ENCODE measurements around the gene MCF2L. TPM values are rescaled to one million over a fixed set of nuclear protein-coding genes. Genes with fewer than 3 reads are reported as not detected.

MCF2L gene
- polyA plus RNA-seq, 3 donors, result 18.0 to 77.6 (median 53.4) TPM

- WGBS, 3 donors, result 65 to 75% (median 69%) methylated on average over 27 of the region's 27 CpGs
- H3K27ac ChIP-seq (ENCODE audit: low read depth, low read length), result no peak overlapping the region
Measured at GRCh38 chr13:113129480-113129879, 160.5 kb downstream of the MCF2L start.

- H3K27ac ChIP-seq (ENCODE audit: low read depth, low read length), result no peak overlapping the region
- WGBS, 3 donors, result 33 to 46% (median 39%) methylated on average over 56 to 60 of the region's 60 CpGs
Measured at GRCh38 chr13:113129921-113130750, 161.1 kb downstream of the MCF2L start.

GRCh38 chr13:113135281-113135760, 166.3 kb downstream of the MCF2L start:
- 85 to 90% (median 89%) methylated on average over 2 of the region's 2 CpGs for WGBS, 3 donors

GRCh38 chr13:113137691-113138298, 168.8 kb downstream of the MCF2L start:
- WGBS, 3 donors, result 72 to 89% (median 87%) methylated on average over 11 of the region's 11 CpGs
- no peak overlapping the region for H3K27ac ChIP-seq (ENCODE audit: low read depth, low read length)

More at GRCh38 chr13:113135281-113135760, 166.3 kb downstream of the MCF2L start:
- no peak overlapping the region for H3K27ac ChIP-seq (ENCODE audit: low read depth, low read length)

- WGBS, 3 donors, result 71 to 75% (median 72%) methylated on average over 16 of the region's 16 CpGs
- no peak overlapping the region for H3K27ac ChIP-seq (ENCODE audit: low read depth, low read length)
Measured at GRCh38 chr13:113138792-113139551, 170.0 kb downstream of the MCF2L start.

GRCh38 chr13:113139577-113139976, 170.6 kb downstream of the MCF2L start:
- no peak overlapping the region for H3K27ac ChIP-seq (ENCODE audit: low read depth, low read length)
- WGBS, 3 donors, result 81 to 88% (median 85%) methylated on average over 5 of the region's 5 CpGs

- 92 to 93% (median 93%) methylated on average over 26 of the region's 26 CpGs for WGBS, 3 donors
- no peak overlapping the region for H3K27ac ChIP-seq (ENCODE audit: low read depth, low read length)
Measured at GRCh38 chr13:113140677-113141600, 171.9 kb downstream of the MCF2L start.

GRCh38 chr13:113141601-113141970, 172.6 kb downstream of the MCF2L start:
- no peak overlapping the region for H3K27ac ChIP-seq (ENCODE audit: low read depth, low read length)
- 84 to 89% (median 86%) methylated on average over 14 to 18 of the region's 18 CpGs for WGBS, 3 donors

- no peak overlapping the region for H3K27ac ChIP-seq (ENCODE audit: low read depth, low read length)
- WGBS, 3 donors, result 68 to 84% (median 76%) methylated on average over 7 of the region's 7 CpGs
Measured at GRCh38 chr13:113142876-113143275, 173.9 kb downstream of the MCF2L start.

- whole genome bisulfite sequencing, 3 donors, result 87 to 89% (median 87%) methylated on average over 39 of the region's 39 CpGs
- H3K27ac ChIP-seq (ENCODE audit: low read depth, low read length), result no peak overlapping the region
Measured at GRCh38 chr13:113143466-113144254, 174.6 kb downstream of the MCF2L start.

- 86 to 88% (median 87%) methylated on average over 11 to 12 of the region's 12 CpGs for WGBS, 3 donors
- H3K27ac ChIP-seq (ENCODE audit: low read depth, low read length), result no peak overlapping the region
Measured at GRCh38 chr13:113144255-113144629, 175.2 kb downstream of the MCF2L start.

- 85 to 88% (median 86%) methylated on average over 12 of the region's 12 CpGs for WGBS, 3 donors
- H3K27ac ChIP-seq (ENCODE audit: low read depth, low read length), result no peak overlapping the region
Measured at GRCh38 chr13:113145496-113145895, 176.5 kb downstream of the MCF2L start.

- H3K27ac ChIP-seq (ENCODE audit: low read depth, low read length), result no peak overlapping the region
- WGBS, 3 donors, result 86 to 89% (median 87%) methylated on average over 15 of the region's 15 CpGs
Measured at GRCh38 chr13:113145911-113146598, 177.0 kb downstream of the MCF2L start.

- 82 to 83% (median 83%) methylated on average over 9 of the region's 9 CpGs for WGBS, 3 donors
- no peak overlapping the region for H3K27ac ChIP-seq (ENCODE audit: low read depth, low read length)
Measured at GRCh38 chr13:113146750-113147149, 177.7 kb downstream of the MCF2L start.

GRCh38 chr13:113147206-113147605, 178.2 kb downstream of the MCF2L start:
- H3K27ac ChIP-seq (ENCODE audit: low read depth, low read length), result no peak overlapping the region
- WGBS, 3 donors, result 78 to 86% (median 85%) methylated on average over 8 of the region's 8 CpGs

GRCh38 chr13:113148407-113148806, 179.4 kb downstream of the MCF2L start:
- no peak overlapping the region for H3K27ac ChIP-seq (ENCODE audit: low read depth, low read length)
- WGBS, 3 donors, result 92 to 95% (median 93%) methylated on average over 13 of the region's 13 CpGs
